GM21367 (cell line): ENCODE results near the gene TRIM51.
"Not testable (repeated sequence)": the region's sequence is repeated elsewhere in the genome, so short reads cannot be mapped to it uniquely, and the experiment has no call there.

Source experiments
- ATAC-seq: cut with Tn5 transposase; IDR thresholded peaks from one replicate; pipeline ENCODE4 v1.9.1; 2021; ENCODE audit not compliant: unreplicated experiment

TRIM51 gene

GRCh38 chr11:55882997-55883396, at the start of gene TRIM51:
Gene TRIM51, plus strand, starts transcription at chr11:55883297. Its CDS starts 2,132 bp downstream, at chr11:55885429.
- ATAC-seq, result not testable (repeated sequence)

GRCh38 chr11:55838452-55838851, 44.6 kb upstream of the TRIM51 start, which contains the start of gene OR5D16:
Gene OR5D16, plus strand, starts transcription at chr11:55838752. Its CDS starts 0 bp downstream, at chr11:55838752.
- ATAC-seq, result no peak

GRCh38 chr11:55847453-55847852, 35.6 kb upstream of the TRIM51 start:
- ATAC-seq, result no peak

GRCh38 chr11:55849037-55849436, 34.1 kb upstream of the TRIM51 start:
- no peak for ATAC-seq

- no peak for ATAC-seq
Measured at GRCh38 chr11:55852141-55852540, 31.0 kb upstream of the TRIM51 start.

GRCh38 chr11:55854704-55855103, 28.4 kb upstream of the TRIM51 start:
- ATAC-seq, result no peak

- not testable (repeated sequence) for ATAC-seq
Measured at GRCh38 chr11:55867354-55867753, 15.7 kb upstream of the TRIM51 start.

GRCh38 chr11:55872731-55873130, 10.4 kb upstream of the TRIM51 start:
- not testable (repeated sequence) for ATAC-seq

- ATAC-seq, result not testable (repeated sequence)
Measured at GRCh38 chr11:55873146-55873545, 10.0 kb upstream of the TRIM51 start.

GRCh38 chr11:55884995-55885394, 1.9 kb downstream of the TRIM51 start:
- ATAC-seq, result not testable (repeated sequence)

GRCh38 chr11:55885481-55885880, 2.4 kb downstream of the TRIM51 start:
- not testable (repeated sequence) for ATAC-seq

GRCh38 chr11:55895216-55895615, 12.1 kb downstream of the TRIM51 start:
- no peak for ATAC-seq

- no peak for ATAC-seq
Measured at GRCh38 chr11:55902308-55902707, 19.2 kb downstream of the TRIM51 start.

GRCh38 chr11:55914482-55914881, 31.4 kb downstream of the TRIM51 start, which contains the start of gene OR5W2:
Gene OR5W2, minus strand, starts transcription at chr11:55914582. Its CDS starts 0 bp downstream, at chr11:55914582.
- no peak for ATAC-seq

- no peak for ATAC-seq
Measured at GRCh38 chr11:55920537-55920936, 37.4 kb downstream of the TRIM51 start.

GRCh38 chr11:55936300-55936699, 53.2 kb downstream of the TRIM51 start, which contains the start of gene OR5I1:
Gene OR5I1, minus strand, starts transcription at chr11:55936400. Its CDS starts 0 bp downstream, at chr11:55936400.
- ATAC-seq, result no peak
